Right lobe of liver (tissue), 4 donors: ENCODE measurements around the gene SIMC1.

Source experiments
- POLR2A ChIP-seq: fragments of 450-650 bp; IDR thresholded peaks from one replicate; pipeline ENCODE4 v1.6.1; 2017; ENCODE audit warnings: antibody characterized with exemption, mild to moderate bottlenecking
- TF ChIP-seq, protein P1 (sequence below), 4 donors: fragments of 200-600 bp in 3 of 4; fragments of 450-650 bp in 1 of 4; IDR thresholded peaks; one replicate each; pipeline versions ENCODE4 v1.5.1 to v1.8.0; 2016 to 2022; ENCODE audit warnings: antibody characterized with exemption in 4 of 4, mild to moderate bottlenecking in 2 of 4
- donor health status: DM: no; HTN: no; CAD: no.
- donor health status: DM: no; HTN: no; CAD: no.
- donor health status: DM: no; HTN: yes; CAD: no.

DNA sequence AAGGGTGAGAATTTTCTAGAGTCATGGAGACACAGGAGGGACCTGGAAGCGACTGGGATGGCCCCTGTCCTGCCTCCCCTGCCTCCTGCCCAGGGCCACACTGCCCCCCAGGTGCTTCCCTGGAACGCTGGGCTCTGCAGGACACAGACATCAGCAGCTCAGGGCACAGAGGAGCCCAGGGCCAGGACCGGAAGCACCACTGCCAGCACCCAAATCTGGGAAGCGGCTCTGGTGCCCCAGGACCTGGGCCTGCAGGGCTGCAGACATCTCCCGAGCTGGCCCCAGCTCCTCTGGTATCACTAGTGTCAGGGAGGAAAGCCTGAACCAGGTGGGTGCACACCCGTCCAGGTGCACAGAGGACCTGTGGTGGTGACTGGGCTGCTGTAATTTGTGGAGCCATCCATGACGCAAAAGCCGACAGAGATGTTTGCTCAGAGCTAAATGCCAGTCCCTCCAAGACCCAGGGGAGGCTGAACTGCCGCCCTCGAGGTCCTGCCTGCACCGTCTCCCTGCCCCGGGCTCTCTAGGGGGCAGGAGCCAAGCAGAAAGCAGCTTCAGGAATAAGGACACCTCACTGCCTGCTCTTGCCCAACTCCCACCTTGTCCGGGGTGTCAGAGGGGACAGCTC, 46.0 kb upstream of the SIMC1 start:
- TF ChIP-seq, protein P1, sequence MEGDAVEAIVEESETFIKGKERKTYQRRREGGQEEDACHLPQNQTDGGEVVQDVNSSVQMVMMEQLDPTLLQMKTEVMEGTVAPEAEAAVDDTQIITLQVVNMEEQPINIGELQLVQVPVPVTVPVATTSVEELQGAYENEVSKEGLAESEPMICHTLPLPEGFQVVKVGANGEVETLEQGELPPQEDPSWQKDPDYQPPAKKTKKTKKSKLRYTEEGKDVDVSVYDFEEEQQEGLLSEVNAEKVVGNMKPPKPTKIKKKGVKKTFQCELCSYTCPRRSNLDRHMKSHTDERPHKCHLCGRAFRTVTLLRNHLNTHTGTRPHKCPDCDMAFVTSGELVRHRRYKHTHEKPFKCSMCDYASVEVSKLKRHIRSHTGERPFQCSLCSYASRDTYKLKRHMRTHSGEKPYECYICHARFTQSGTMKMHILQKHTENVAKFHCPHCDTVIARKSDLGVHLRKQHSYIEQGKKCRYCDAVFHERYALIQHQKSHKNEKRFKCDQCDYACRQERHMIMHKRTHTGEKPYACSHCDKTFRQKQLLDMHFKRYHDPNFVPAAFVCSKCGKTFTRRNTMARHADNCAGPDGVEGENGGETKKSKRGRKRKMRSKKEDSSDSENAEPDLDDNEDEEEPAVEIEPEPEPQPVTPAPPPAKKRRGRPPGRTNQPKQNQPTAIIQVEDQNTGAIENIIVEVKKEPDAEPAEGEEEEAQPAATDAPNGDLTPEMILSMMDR (IDR thresholded peaks at IDR 0.05) = no peak
- TF ChIP-seq POLR2A = no peak
